ENCODE data around the gene BCL2.

Gene BCL2

DNA sequence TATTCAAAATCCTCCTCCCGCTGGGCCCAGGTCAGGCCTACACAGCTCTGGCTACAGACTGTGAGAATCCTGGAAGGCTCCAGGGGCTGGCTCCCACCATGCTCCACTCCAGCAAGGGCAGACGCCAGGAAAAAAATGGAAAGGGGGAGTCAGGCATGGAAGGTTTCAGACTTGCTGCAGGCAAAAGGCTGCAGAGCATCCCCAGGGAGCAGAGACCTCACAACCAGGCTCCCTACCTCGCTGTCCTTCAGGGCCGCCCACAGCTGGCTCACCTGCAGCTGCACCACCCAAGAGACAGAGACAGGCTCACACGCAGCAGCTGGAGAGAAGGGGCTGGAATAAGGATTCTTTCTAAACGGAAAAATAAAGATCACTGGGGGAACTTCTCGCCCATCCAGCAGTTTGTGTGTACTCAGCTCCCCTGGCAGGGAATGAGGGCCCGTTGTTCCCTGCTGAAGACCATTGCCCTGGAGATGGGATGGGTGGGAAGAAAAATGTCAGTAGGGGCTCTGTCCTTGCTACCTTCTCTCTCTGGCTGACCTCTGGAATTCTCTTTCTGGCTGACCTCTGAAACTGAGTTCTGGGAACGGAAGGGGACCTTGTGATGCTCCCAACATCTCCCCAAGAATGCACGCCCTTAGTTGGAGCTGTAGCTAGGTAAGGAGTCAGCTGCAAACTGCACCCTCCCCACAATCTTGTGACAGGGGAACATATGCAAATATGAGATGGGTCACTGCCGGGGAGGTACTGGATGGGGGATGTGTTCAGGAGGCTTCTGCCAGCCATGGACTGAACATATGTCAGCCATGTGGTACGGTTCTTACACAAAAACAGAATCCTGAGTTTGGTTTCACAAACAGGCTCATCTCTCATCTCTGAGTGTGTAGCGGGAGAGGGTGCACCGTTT, 34.5 kb downstream of the BCL2 start:
- DNase-seq (ENCODE audit: low read depth): no peak

DNA sequence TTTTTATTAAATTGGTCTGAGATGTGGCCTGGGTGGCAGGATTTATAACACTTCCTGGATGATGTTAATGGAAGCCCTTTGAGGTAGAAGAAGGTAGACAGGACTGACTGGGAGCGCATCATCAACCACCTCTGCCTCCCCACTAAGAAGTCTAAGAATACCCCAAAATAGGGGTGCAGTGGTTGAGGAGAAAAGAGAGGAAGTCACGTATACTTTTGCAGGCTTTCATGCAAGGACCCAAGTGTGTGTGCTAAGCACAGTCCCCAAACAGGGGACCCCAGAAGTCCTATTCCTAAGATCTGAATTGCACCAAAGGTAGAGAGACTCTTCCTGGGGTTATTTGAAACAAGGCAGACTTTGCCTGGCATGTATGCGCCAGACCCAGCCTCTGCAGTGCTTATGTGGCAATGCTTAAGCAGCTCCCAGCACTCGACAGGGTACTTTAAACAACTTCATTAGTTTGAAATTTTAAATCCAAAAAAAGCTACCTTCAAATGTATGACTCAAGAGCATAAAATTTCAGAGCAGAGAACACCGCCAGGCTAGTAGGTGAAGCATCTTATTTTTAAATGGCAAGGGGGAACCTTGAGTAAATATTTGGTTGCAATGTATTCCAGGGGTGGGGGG, 35.3 kb downstream of the BCL2 start:
- DNase-seq (ENCODE audit: low read depth): no peak

DNA sequence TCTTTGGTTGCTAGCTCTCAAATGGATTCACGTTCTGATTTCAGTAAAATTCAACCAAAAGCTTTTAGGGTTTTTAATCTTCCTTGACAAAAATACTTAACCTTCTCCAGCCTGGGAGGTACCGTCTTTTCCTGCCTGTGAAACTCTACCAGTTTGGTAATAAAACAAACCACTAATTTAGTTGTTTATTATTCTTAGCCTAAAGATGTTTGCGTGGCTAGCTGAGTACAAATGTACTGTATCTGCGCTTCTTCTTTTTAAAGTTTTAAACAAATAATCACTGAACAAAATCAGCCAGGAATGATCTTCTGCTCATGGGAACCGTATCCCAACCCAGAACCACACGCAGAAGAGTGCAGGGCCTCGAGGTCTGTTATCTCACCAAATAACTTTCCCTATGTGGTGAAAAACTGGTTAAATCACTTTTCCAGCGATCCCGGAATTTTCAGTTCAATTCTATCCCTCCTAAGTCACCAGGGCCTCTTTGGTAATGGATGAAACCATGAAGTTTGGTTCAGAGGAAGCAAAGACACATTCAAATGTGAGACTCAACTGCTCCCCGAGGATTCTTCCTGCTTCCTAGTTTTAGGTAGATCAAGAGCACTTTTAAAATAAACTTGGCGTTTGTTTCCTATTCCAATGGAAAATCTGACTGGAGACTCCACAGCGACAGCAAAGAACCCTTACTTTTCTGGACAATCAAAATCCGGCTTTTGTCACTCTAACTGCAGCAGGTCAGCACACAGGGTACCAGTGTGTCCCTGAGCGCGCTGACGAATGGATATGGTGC, 36.1 kb downstream of the BCL2 start:
- no peak for DNase-seq (ENCODE audit: low read depth)

DNA sequence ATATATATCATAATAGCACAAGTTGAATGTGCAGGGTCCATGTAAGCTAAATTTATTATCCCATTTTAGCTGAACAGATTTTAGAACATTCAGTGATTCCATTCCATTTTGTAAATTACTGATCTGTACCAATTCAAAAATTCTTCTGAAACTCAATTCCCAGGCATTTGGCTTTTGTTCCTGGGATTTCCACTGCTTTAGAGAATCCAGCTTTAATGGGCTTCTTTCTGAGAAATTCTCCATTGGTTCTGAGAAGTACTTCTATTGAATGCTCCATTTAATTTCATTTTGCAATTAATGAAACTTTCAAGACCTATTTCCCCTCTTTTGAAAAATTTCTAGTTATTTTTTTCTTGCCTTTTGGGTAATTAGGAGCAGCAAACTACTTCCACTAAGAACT, 36.8 kb downstream of the BCL2 start:
- no peak for DNase-seq (ENCODE audit: low read depth)

DNA sequence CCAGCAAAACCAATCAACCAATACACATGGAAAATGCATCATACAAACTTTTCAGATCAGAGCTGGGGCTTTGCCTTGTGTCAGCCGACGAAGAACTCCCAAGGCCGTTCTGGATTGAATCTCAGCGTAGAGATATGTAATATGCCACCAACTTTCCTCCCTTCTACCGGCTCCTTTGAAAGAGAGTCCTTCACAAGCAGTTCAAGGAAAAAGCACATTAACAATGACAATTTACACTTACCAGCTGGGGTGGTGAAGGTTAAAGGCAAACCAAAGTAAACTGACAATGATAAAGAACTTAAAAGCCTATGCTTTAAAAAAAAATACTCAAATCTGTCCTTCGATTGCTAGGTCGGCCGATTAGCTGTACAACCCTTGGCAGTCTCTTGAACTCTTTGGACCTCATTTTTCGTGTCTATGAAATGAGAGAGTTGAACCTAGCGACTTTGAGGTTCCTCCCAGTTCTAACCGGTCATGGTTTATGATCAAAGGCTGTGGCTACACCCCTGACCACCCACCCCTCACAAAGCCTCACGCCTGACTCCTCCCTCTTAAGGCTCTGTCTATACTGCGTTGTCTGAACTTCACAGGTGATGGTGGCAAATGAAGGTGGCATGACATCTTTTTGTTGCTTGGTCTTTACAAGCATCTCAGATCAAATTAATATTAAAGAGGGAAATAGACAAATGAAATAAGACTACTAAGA, 46.2 kb downstream of the BCL2 start:
- no peak for DNase-seq (ENCODE audit: low read depth)

DNA sequence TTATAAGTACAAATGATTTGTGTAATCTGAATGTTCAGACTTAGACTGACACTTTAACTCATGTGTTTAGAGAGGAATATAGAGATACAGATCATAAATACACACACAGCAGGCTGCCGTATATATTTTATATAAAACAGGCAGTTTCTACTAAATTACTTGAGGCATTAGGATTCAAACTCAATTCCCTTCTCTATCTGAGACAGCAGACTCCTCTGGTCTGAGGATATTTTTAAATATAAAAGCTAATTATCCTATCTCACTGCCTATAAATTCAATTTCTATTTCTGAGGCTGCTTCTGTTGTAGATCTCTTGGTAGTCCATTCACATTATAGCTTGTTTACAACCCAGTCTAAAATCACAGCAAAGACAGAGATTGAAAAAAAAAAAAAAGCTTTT, 46.9 kb downstream of the BCL2 start:
- no peak for DNase-seq (ENCODE audit: low read depth)

DNA sequence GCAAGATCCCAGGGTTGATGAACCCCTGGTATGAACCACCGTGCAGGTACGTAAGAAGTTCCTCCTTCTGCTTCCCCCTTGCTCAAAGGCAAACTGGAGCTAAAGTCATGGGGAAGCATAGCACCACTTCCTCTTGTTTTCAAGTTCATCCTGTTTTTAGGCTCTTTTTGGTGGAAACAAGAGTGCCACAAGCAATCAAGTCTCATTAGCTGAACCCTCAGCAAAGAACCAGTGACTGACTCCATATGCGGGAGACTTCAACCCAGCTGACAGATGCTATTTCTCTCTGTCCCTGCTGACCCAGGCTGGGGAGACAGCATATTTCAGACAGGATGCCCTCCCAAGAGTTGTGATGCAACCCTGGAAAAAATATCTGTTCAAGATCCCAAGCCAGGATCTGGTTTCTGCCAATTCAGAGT, 47.7 kb downstream of the BCL2 start:
- DNase-seq (ENCODE audit: low read depth): no peak

DNA sequence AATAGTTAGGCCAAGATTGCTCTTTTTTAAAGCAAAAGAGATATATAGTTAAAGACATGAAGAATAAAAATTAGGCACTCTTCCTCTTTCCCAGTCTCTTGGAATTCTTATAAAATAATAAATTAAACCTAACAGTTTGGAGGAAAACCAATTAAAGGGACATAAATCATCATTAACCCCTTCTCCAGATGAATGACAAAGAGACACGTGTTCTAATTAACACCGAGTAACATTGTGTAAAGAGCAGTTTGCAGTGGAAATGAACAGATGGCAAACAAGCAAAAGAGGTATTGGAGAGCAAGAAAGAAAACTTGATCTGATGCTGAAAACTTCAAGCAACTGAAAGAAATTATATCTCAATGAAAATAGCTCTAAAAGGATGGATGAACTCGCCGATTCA, 48.4 kb downstream of the BCL2 start:
- DNase-seq (ENCODE audit: low read depth): no peak

DNA sequence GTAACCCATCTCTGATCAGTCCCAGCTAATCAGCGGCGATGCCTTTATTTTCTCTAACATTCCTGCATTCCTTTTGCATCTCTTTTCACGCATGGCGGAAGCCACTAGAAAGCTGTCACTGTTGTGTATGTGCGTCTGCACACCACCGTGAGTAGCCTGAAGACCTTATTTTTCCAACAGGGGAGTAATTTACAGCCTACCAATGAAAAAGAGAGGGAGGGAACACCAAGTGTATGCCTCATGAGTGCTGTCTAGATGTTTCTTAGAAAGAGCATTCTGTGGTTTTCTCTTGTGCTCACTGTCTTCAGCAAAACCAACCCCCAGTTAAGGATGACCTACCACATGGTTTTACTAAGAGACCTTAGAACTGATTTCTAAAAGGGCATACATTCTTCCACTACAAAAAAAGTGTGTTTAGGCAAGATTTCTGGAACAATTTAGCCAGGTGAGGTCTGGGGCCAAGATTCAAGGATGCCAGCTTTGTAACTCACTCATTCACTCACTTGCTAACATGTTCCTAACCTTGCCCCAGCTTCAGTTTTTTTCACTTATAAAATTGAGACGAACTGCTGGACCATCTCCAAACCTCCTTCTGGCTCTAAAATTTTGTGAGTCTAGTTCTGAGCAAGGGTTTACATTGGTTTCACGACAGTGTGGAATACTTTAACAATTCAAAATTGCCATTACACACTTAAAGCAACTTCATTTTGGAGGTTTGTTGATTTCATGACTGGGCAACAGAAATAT, 51.4 kb downstream of the BCL2 start:
- DNase-seq (ENCODE audit: low read depth): no peak

DNA sequence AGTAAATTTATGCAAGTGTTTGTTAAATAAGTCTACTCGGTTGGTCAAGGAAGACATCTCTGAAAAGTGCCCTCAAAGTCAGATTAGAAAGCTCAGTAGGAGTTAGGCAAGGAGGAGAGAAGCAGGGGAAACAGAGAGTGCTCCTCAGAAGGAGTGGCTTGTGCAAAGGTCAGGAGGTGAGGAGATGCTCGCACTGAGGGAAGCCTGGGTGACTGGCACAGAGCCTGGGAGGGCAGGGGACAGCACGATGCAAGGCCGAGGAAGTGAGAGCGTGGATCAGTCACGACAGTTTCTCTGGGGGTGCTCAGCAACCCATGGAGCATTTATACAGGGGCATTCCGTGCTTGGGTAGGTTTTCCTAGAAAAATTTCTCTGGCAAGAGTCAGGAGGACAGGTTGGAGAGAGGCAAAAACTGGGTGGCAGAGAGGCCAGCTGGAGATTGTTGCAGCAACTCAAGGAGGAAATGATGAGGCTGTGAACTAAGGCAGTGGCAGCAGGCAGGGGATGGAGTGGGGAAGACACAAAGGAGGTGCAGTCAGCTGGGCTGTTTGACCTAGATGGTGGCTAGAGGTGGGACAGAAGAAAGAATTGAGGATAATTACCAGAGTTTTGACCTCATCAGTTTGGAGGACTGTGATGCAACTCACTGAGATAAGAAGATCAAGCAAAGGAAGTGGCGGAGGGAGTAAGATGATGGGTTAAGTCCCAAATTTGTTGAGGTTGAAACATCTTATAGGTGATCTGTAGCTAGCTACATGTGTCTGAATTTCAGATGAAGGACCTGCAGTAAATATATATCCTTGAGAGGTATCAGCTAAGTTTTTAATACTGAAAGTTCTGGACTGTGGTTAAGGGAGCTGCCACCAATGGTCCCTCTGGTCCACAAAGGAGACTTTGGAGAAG, 52.4 kb downstream of the BCL2 start:
- DNase-seq (ENCODE audit: low read depth): no peak

DNA sequence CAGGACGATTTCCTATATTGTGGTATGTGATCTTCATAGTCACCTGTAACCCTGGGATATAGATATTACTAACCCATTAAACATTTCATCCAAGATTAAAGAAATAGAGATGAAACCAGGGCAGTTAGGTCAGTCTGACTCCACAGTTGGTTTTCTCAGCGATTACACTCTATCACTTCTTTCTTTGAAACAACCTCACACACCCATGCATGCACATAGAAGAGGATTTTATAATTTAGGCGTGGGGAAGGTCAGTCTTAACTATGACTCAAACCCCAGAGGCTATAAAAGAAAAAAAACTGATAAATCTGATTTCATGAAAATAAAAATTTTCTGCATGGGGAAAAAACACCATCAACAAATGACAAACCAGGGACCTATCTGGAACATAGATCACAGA, 54.2 kb downstream of the BCL2 start:
- no peak for DNase-seq (ENCODE audit: low read depth)

DNA sequence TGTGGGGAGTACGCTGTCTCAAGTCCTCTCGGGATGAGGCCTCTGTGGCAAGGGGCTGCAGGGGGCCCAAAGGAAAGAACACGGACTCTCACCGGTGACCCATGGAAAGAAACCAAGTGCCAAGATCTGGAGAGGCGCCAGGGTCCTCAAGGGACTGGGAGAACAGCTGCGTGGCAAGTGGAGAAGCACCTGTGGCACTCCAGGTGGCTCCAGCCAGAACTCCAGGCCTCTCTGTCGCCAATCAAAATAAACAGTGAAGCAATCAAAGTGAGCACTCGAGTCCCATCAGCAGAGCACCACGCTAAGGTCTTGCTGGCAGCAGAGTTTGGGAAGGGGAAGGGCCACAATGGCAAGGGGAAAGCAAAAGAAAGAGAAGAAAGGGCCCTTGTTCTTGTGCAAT, 54.7 kb downstream of the BCL2 start:
- DNase-seq (ENCODE audit: low read depth): no peak

DNA sequence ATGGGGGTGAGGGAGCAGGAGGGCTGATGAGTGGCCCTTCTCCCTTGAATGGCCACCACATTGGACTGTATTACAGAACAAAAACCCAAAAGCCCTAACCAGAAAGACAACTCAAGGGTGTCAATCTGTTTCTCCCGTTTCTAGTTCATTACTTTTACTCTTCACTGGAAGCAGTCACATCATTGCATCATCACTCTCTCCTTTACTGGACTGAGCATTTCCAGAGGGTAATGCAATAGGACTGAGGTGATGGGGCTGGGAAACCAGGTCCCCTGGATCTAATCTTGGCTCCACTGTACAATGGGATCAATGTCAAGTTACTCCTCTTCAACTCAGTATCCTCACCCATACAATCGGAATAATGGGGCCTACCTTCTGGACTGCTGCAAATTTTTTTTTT, 56.1 kb downstream of the BCL2 start:
- no peak for DNase-seq (ENCODE audit: low read depth)

DNA sequence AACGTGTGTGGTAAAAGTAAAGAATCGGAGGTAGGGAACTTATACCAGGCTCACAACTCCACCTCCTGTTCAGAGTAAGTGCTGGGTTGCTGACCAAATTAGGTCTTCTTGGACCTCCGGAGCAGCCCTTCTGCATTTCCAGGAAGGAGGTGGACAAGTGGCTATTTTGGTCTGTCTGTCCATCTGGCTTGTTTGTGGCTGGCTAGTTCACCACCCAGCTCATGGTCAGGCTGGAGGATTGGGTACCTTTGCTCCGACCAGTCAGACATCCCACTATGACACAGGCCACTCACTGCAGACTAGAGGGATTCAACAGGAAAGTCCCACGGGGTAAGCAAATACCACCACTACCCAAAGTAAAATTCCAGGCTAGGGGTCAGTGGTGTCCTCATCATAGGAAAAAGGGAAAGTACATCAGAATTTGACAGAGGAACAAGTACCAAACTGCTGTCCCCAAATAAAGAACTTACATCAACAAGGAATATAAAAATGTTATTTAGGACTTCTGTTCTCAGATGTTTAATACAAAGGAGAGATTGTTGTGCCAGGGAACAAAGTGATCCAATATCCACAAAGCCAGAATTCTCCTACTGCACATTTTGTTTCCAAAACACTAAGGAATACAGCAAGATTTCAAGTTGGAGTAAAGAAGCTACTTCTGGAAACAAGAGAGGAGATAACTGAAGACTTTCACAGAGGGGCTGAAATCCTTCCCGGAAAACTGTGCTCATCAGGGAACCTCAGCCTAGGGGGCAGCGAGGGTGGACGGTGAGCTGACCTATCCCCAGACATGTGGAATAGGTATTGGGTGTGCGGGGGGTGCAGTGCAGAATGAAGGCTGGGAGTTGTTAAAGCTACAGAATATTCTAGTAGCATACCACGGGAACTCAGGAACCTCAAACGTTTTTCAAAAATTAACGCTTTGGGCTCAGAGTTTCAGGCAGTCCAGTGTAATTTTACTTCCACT, 56.9 kb downstream of the BCL2 start:
- no peak for DNase-seq (ENCODE audit: low read depth)

DNA sequence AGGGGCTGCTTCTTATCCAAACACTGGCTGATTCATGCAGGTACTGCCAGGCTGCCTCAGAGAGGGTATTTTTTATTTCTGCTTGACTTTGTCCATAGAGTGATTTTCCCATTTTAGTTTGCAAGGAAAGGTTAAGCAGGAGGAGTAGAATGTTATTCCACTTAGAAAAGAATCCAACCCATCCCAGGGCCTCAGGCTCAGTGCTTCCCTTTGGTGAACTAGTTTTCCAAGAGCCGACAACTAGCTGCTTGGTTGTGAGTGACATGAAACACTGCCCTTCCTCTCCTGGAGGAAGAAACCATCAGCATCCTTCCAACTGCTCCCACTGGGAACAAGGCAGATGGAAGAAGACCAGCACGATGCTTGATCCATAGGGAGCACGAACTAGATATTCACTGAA, 58.5 kb downstream of the BCL2 start:
- DNase-seq (ENCODE audit: low read depth): no peak

DNA sequence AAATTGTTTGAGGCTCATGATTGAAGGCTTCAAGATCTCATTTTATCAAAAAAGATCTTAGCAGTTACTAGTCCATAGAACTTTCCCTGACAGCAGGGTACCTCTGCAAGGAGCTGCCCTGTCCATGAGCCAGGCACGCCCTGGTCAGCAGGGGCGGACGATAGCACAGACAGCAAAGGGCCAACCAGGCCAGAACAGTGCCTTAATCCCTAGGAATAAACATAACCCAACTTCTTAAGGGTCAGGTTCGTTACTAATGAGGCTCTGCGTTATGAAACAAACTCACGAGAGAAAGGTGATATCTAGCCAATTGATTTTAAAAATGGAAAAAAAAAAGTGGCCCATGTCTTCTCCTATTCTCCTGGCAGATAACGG, 59.2 kb downstream of the BCL2 start:
- DNase-seq (ENCODE audit: low read depth): no peak

DNA sequence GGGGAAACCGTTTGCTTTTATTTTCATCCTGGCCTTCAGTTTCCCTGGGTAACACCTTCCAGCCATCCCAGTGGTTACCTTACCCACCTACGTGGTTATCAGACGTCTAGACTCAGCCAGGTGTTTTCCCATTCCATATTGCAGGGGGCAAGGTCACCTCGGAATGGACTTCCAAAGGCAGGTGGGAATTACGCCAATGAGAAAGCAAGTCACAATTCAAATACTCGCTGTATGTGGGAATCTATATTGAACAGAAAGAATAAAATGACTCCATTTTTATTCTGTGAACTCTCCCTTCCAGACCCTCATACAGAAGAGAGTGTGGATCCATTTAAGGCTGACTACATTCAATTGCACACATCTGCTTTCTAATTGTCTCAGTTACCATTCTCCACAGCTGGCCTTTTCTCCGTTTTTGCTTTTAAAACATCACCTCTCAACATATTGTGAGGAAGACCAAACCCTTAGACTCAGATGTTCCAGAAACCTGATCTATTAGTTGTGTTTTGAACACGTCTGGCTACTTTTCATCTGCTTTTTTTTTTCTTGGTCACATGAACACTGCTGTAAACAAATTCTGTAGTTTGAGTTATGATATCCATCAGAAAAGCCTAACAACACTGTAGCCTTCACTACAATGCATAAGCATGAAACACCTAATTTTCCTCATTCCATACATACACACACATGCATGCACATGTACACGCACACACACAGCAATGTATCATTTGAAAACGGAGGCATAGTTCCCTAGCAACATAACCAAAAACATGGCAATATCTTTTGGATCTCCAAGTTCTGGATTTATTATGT, 59.8 kb downstream of the BCL2 start:
- DNase-seq (ENCODE audit: low read depth): no peak

DNA sequence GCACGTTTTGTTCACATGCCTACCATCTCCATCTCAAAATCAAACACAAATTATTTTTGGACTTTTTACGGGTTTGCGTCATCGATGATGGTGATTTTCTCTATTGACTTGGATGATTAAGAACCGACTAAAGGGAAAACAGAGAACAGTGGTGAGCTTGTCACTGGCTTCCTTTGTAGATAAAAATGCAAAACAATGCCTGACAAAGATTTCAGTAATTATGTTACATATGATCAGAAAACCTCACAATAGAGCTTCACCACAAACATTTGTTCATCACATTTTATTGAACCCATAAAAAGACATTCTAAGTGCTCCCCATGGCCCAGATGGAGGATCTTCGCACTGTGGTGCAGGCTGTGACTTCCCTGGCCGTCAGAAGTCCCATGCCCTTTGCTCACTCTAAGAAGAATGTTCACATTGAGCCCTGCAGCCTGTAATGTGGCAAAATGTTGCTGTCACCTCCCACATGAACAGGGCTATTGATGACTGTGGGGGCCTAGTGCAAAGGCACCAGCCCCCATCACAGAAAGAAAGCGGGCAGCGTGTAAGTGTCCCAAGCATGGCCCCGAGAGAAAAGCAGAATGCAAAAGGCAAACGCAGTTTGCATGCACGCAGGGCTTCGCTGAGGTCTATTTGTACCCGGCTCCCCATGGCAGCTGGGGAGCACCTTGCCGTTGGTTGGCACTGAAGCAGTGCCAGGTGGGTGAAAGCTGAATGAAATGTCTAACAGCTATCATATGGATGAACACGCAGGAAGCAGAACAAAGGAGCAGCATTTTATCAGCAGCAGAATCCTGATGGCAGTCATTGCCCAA, 60.6 kb downstream of the BCL2 start:
- DNase-seq (ENCODE audit: low read depth): no peak
